HG03565 (cell line): ENCODE measurements around the gene PCDH9.

Experiments used
- ATAC-seq: cut with Tn5 transposase; IDR thresholded peaks from one replicate; pipeline ENCODE4 v1.9.1; 2021; ENCODE audit warnings: mild to moderate bottlenecking, moderate library complexity; ENCODE audit not compliant: unreplicated experiment

Gene PCDH9

DNA sequence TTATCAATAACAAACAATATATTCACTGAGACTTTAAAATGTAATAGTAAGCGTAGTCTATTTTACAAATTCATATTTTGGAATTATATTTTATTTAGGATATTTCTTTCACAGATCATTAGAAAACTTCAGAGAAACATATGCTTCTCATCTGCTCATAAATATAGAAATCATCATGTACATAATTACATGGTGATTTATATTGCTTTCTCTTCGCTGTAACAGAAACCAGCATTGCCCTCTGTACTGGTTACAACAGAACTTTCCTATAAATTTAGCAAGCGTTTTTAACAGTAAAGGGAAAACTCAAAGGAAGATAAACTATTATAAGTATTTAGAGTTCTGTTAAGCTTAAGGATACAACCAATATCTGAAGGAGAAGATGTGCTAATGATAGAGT is 672.8 kb downstream of the PCDH9 start:
- ATAC-seq, result no peak

DNA sequence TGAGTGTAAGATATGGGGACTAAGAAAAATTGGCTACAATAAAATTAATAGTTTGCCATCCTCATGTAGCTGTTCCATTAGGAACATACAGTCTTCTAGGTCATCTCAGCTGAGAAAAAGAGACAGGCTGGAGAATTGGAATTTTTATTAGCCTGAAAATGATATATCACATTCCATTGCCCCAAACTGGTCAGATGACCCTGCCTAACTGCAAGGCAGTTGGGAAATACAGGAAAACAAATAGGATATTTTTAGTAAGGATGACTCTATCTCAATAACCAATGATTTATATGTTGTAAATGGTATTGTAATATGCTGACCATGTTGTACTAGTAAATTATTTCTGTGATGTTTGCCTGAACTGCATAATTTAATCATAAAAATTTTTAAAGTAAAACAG is 673.8 kb downstream of the PCDH9 start:
- no peak for ATAC-seq

DNA sequence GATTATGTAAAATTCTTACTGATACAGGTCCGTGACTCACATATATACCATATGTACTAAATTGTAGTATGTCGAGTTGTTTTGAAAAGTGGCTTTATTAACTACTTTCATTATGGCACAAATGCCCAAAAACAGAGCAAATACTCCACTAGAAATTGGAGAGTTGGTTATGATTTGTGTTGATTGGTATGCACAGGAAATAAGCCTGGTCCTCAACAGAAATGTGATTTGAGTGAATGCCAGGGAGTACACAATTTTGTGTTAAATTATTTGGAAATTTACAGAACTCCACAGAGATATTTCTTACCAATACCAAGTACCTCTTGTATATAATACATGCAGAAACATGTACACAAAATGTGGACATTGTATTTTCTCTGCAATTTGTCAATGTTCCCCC is 676.7 kb downstream of the PCDH9 start:
- ATAC-seq, result no peak

DNA sequence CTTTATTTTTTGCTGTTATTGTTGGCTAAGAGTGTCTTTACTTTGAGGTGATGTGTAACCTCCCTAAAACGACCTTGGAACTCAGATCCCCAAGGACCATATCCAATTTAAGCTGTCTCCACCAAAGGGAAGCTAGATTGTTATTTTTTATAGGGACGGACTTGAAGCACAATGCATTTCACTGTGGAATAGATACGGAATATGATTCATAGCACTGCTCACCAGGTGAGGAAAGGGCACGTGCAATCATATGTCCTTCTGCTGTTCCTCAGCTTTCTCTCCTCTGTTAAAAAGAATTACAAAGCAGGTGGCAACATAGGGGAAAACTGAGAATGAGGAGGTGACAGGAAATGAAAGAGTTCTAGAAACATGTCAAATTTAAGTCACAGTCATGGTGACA is 679.0 kb downstream of the PCDH9 start:
- no peak for ATAC-seq

DNA sequence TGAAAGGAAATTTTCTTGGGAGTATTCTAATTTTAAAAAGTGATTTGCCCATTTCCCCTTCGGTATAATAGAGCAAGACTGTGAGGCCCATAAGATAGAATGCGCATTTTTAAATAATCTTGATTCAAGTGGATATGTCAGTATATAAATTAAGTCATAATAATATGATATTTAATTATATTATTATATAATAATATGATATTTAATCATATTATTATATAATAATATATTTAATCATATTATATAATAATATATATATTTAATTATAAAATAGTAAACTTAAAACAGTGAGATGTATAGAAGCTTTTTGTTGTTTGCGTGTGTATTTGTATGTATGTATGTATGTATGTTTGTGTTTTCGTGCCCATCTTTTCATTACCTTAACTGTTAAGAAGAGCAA is 682.5 kb downstream of the PCDH9 start:
- ATAC-seq, result no peak

DNA sequence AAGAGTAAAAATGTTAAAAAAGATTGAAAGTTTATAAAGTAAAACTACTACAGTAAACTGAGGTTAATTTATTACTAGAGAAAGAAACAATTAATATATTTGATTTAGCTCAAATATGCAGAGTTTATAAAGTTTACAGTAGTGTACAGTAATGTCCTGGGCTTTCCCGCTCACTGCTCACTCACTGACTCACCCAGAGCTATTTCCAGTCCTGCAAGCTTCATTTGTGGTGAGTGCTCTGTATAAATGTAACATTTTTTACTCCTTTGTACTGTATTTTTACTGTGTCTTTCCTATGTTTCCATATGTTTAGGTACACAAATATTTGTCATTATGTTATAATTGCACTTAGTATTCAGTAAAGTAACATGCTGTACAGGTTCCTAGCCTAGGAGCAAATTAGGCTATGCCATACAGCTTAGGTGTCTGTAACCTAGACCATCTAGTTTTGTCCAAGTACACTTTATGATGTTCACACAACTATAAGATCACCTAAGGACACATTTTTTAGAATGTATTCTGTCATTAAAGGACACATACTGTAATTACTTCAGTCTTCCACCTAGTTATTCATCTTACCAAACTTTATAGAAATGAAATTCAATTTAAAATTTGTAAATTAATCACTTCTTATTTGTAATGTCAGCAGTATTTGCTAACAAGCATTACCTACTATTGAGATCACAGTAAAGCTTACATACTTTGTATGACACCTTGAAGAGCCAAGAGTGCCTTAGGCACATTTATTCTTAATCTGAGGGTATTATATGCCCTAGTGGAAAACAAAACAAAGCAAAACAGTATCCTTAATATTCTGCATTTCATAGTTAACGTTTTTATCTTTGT is 683.4 kb downstream of the PCDH9 start:
- no peak for ATAC-seq

DNA sequence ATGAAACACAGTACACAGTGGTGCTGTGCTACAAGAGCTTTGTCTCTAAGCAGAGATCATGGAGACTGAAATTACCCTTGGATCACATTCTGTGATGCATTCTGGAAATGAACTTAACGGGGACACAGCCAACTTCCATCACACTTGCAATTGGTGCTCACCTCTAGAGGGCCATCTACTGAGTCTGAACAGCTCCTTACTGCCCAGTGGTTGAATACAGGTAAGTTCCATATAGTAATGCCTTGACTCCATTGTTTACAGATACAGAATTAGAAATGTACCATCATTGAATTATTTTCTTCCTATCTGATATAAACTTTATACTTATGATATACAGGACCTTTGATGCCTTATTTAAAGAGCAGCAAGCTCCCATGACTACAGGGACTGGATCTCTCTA is 686.4 kb downstream of the PCDH9 start:
- no peak for ATAC-seq

DNA sequence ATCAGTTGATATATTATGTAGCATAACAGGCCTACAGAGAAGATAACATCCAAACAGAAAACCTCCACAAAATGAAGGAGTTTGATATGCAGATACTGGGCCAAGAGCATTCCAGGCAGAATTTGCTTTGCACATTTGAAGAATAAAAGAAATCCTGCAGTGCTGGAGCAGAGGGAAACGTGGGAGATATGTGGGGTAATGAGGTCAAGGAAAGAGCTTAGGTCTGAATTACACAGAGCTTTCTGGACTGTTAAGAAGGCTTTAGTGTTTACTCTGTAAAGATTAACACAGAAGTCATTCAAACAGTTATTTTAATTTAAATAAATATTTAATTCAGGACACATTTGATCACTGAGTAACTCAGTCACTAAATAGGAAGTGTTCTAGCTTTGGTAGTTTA is 692.7 kb downstream of the PCDH9 start:
- ATAC-seq, result no peak

DNA sequence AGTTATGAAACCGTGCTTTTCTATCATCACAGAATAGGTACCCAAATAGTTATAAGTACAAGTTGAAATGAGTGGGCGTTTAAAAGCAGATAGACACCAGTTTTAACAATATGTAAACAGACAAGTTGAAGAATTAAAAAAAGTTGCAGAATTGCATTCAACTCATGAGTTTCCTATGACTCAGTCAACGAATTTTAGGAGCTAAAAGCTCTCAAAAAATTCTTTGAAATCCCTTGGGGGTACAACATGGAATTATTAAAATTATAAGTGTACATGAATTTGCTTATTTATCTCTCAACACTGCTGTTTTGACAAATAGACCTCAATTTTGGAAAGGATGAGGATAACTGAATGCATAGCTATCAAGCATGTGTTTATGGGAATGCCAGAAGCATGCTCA is 693.4 kb downstream of the PCDH9 start:
- ATAC-seq, result no peak

DNA sequence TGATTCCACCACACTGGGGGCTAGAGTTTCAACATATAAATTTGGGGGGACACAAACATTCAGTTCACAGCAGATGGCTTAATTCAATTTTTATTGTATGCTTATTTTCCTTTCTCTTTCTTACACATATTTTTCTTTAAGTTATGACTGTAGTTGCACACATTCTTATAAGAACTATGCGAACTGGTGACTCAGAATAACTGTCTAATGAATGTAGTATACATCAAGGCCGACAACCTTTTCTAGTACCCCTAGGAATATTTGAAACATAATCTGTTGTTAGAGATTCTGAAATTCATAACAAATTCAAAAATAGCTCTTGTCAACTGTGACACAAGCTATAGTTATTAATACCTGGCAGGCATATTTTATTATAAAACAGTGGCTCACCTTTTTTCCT is 695.6 kb downstream of the PCDH9 start:
- ATAC-seq, result no peak

DNA sequence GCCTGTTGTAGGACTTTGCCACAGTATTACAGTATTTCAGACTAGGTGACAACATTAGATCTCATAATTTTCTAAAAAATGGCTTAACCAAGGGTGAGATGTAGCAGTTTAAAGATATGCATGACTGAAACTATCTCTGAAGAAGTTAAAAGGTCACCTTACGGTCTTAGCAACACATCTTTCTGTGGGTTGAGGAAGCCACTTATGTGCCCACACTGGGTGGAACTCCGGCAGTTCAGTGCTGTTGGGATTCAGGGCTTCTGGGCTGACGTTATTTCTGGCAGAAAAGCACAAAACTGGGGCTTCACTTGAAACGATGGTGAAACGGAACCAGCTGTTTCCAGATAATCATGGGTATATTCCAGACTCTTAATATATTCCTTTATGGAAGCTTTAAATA is 697.3 kb downstream of the PCDH9 start:
- no peak for ATAC-seq

DNA sequence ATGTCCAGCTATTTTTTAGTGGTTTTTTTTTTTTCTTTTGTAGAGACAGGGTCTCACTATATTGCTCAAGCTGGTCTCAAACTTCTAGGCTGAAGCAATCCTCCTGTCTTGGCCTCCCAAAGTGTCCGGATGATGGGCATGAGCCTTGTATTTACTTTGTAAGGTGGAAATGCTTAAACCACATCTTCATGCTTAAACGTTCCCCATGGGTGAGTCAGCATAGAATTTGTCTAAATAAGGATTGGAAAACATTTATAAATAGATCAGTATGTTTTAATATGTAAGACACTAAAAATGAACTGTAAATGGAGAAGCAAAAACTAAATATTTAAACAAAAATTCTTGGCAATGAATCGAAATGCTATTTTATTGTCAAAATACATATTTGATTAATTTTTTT is 698.0 kb downstream of the PCDH9 start:
- ATAC-seq, result no peak

DNA sequence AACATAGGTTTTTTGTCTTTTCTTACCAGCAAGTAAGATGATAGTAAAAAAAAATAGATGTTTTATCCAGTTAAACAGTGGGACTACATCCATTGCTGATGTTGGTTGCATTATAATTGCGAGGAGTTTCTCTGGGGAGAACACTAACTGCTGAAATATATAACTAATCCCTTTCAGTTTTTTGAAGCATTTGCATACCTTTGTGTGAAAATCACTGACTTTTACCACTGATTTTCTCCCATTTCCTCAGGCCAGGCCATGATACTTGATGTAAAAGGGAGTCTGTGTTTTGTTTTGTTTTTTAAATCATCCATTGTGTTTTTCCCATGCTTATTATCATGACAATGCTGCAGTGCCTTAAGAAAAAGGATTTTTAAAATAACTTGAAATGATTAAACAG is 699.5 kb downstream of the PCDH9 start:
- ATAC-seq, result no peak

DNA sequence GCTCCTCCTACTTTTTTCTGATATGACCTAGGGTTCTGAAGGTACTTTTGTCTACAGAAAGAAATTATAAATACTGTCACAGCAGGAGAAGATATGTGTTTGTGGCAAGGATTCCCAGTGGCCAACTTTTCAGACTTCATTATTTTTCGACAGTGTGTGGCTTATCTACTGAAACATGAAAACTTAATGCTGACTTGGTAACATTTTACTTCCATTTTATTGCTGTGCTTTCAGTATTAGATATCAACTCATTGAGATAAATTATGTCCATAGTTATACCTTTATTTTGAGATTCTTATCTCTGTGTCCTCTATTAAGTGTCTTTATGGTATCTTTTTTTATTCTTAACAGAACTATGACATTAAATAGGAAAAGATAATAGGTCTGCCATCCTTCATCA is 700.0 kb downstream of the PCDH9 start:
- ATAC-seq, result no peak

DNA sequence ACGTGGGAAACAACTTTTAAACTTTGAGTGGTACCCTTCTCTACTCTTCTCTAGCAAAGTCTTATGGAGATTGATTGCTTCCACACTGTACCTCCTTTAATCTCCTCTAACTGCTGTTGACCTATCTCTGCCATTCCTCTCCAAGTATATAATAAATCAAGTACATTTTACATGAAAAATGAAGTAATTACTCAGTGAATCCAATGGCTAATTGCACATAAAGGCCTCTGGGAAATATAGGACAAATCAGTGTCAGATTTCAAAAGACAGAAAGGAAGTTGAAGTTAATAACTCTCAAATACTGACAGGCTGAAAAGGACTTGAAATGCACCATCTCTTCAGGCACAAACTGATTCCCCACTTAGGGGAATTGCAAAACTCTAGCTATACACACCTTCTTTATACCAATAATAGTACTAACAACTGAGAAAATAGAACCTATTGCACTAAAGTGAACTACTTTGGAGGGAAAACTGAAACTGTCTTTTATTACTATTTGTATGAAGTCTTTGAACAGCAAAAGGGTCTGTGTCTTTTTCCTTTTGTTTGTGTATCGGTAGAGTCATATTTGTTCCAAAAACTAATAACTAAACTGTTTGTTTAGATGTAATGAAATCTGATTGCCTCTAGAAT is 701.1 kb downstream of the PCDH9 start:
- no peak for ATAC-seq

DNA sequence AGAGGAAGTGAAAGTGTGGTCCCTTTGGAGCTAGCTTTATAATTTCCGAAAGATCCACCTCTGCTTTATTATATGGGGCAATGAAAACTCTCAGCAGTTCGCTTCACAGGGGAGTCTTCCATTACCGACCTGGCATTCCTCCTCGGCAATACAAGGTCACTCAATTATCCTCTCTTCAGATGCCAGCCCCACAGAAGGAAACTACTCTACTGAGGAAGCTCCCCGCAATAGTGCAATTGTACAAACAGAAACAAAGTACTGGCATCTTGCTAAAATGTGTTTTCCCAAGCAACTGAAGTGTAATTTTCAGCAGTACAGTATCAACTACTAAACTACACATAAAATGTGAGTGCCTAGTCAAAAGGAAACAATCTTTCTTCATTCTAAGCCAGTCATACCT is 702.0 kb downstream of the PCDH9 start:
- no peak for ATAC-seq

DNA sequence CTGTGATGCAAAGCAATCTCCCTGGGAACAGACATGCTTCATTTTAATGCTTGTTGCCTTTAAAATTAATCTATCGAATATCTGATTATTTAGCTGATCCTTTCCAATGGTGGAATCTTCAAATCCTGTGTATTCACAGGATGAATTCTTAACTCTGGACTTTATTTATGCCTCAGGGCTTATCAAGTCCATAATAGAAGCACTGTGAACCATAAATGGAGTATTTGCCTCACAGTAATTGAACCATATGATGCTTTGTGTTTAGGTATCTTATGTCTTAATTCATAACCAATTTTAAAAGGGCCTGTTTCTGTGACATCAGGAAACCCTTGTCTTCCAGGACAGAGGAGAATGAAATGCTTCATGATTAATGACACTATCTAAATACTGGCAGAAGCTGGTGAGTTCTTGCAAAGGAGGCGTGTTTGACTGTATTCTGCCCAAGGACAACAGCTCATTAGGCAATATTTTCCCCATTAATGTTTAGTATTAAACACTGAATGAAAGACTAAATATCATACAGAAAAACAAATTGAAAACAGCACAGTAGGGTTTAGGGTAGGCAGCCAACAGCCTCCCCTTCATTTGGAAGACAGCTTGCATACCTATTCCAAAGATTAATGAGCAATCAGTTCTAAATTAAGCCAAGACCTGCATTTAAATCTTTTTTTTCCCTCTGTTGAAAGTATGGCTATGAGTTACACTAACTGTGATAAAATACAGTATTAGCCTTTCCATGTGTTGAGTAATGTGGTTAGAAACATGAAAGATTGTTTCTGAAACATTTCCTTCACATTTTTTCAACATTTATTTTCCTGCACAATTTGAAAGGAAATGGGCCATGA is 709.4 kb downstream of the PCDH9 start:
- no peak for ATAC-seq

DNA sequence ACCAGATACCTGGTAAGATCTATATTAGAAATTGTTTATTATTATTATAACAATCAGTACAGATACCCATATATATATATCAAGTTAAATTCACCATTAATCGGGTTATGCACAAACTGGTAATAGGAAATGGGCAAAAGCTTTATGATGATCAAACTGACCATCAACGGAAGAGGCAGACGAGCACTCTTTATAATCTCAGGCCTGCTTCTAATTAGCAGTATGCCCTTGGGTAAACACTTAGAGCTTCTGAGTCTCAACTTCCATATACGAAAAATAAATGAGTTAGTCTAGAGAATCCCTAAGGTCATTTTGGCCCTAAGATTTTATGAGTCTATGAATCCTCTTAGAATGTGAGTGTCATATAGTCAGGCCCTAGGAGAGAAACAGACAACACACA is 710.9 kb downstream of the PCDH9 start:
- no peak for ATAC-seq

DNA sequence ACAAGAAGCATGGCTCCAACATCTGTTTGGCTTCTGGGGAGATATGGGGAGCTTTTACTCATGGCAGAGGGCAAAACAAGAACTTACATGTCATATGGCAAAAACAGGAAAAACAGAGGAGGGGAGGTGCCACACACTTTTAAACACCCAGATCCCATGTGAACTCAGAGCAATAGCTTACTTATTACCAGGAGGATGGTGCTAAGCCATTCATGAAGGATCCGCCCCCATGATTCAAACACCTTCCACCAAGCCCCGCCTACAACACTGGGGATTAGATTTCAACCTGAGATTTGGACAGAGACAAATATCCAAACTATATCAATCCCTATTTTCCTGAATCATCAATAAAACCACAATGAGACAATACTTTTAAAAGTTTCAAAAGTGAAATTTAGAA is 712.1 kb downstream of the PCDH9 start:
- no peak for ATAC-seq

DNA sequence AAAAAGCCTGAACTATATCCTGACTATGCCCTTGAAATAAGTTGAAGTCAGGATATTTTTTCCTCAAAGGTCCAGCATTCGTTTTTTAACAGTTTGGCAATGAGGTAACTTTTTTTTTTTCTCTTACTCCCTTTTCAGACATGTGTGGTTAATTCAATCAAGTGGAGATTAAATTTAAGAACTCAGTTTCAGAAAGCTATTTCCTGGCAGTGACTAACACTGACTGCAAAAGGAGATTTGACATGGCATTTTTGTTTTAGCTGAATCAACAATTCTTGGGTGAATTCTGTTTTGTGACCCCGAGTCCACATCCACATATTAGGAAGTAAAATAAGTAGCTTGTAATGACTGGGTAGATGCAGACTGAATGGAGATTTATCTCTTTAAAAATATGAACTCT is 716.4 kb downstream of the PCDH9 start:
- no peak for ATAC-seq

DNA sequence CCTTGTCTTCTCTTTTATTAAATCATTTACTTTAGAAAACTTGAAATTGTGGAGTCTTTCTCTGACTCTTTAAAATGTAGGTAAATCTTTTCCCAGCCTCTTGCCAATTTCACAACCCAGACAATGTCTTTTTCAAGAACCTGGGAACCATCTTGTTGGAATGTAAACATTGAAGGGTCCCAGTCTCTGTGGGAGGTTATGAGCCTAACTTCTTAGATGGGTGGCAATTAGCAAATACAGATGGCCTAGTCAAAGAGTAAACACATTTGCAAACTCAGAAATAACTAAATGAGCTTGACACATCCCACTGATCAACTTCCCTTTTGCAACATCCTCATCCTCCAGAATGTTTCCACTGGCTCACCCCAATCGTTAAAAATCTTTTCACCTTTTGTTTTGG is 721.0 kb downstream of the PCDH9 start:
- ATAC-seq, result no peak
